HUDEP-2 (cell line): ENCODE results near the gene CACNB2.

Experiments used
- DNase-seq, 76 experiments: peaks; one replicate each; lab custom pipeline; 2025; ENCODE audit not compliant: unreplicated experiment in 76 of 76; lab: John Stamatoyannopoulos, UW

Gene CACNB2

GRCh38 chr10:18486438-18486837, 346.2 kb downstream of the CACNB2 start:
- DNase-seq, result no peak

- DNase-seq, result no peak
Measured at GRCh38 chr10:18490755-18491154, 350.5 kb downstream of the CACNB2 start.

- no peak for DNase-seq
Measured at GRCh38 chr10:18497806-18498369, 357.7 kb downstream of the CACNB2 start.

- DNase-seq, result no peak
Measured at GRCh38 chr10:18498998-18499397, 358.8 kb downstream of the CACNB2 start.

GRCh38 chr10:18500576-18500975, 360.4 kb downstream of the CACNB2 start:
- no peak for DNase-seq

- no peak for DNase-seq
Measured at GRCh38 chr10:18501198-18501597, 361.0 kb downstream of the CACNB2 start.

GRCh38 chr10:18501629-18502028, 361.4 kb downstream of the CACNB2 start:
- DNase-seq, result no peak

- no peak for DNase-seq
Measured at GRCh38 chr10:18504161-18504560, 363.9 kb downstream of the CACNB2 start.

- peak in 21 of 76 experiments; percentile 1 to 63 (median 10) for DNase-seq
Measured at GRCh38 chr10:18505456-18506118, 365.4 kb downstream of the CACNB2 start.

GRCh38 chr10:18508587-18508986, 368.4 kb downstream of the CACNB2 start:
- DNase-seq, result no peak

- no peak for DNase-seq
Measured at GRCh38 chr10:18514537-18514936, 374.3 kb downstream of the CACNB2 start.

GRCh38 chr10:18516851-18517250, 376.6 kb downstream of the CACNB2 start:
- DNase-seq, result no peak

- no peak for DNase-seq
Measured at GRCh38 chr10:18523025-18523424, 382.8 kb downstream of the CACNB2 start.

- DNase-seq, result no peak
Measured at GRCh38 chr10:18523858-18524257, 383.6 kb downstream of the CACNB2 start.

- DNase-seq, result no peak
Measured at GRCh38 chr10:18527687-18528086, 387.5 kb downstream of the CACNB2 start.

GRCh38 chr10:18528292-18528691, 388.1 kb downstream of the CACNB2 start:
- DNase-seq, result no peak

- DNase-seq, result no peak
Measured at GRCh38 chr10:18532881-18533535, 392.8 kb downstream of the CACNB2 start.

- DNase-seq, result no peak
Measured at GRCh38 chr10:18533896-18534295, 393.7 kb downstream of the CACNB2 start.

GRCh38 chr10:18539335-18539734, 399.1 kb downstream of the CACNB2 start:
- DNase-seq, result no peak

- no peak for DNase-seq
Measured at GRCh38 chr10:18540195-18540594, 400.0 kb downstream of the CACNB2 start.

GRCh38 chr10:18542832-18543231, 402.6 kb downstream of the CACNB2 start:
- no peak for DNase-seq

GRCh38 chr10:18545621-18546305, 405.5 kb downstream of the CACNB2 start:
- no peak for DNase-seq
